Aorta (tissue), 5 donors: Measurements from ENCODE around the gene NCF2. TPM values are rescaled to one million over a fixed set of nuclear protein-coding genes. Genes with fewer than 3 reads are reported as not detected.
"Not testable (repeated sequence)": the region's sequence is repeated elsewhere in the genome, so short reads cannot be mapped to it uniquely, and the experiment has no call there.

ENCODE experiments used
- ATAC-seq: fragments of 200-7000 bp; cut with Tn5 transposase; one replicate; pipeline ENCODE4 v1.9.1; 2022; ENCODE audit warnings: moderate library complexity; ENCODE audit not compliant: low FRiP score
- DNase-seq, 2 donors: peaks; one replicate each; pipeline ENCODE4 v3.0.0-alpha.2; 2020
- H3K27ac ChIP-seq, 2 donors: one replicate each; pipeline ENCODE4 v1.5.1; 2013; ENCODE audit warnings: low read length in 2 of 2, mild to moderate bottlenecking in 2 of 2, moderate library complexity in 2 of 2, control low read depth in 1 of 2, inconsistent platforms in 1 of 2, low read depth in 1 of 2
- H3K27me3 ChIP-seq, 2 donors: one replicate each; pipeline ENCODE4 v1.6.1; 2013; ENCODE audit warnings: control low read depth in 1 of 2, low read length in 1 of 2, mild to moderate bottlenecking in 1 of 2, moderate library complexity in 1 of 2; ENCODE audit not compliant: insufficient read depth in 2 of 2, control insufficient read depth in 1 of 2
- H3K36me3 ChIP-seq, 2 donors: one replicate each; pipeline ENCODE4 v1.6.1; 2013; ENCODE audit warnings: control low read depth in 1 of 2, low read length in 1 of 2, mild to moderate bottlenecking in 1 of 2; ENCODE audit not compliant: insufficient read depth in 2 of 2, control insufficient read depth in 1 of 2
- H3K4me1 ChIP-seq, 2 donors: one replicate each; pipeline ENCODE4 v1.6.1; 2013; ENCODE audit warnings: low read length in 2 of 2, control low read depth in 1 of 2, mild to moderate bottlenecking in 1 of 2, moderate library complexity in 1 of 2; ENCODE audit not compliant: insufficient read depth in 2 of 2, control insufficient read depth in 1 of 2
- H3K4me3 ChIP-seq, 2 donors: one replicate each; pipeline ENCODE4 v1.5.1; 2013; ENCODE audit warnings: low read length in 2 of 2, control low read depth in 1 of 2, mild to moderate bottlenecking in 1 of 2
- H3K9me3 ChIP-seq: one replicate; pipeline ENCODE4 v1.6.1; 2013; ENCODE audit warnings: mild to moderate bottlenecking, low read length; ENCODE audit not compliant: control insufficient read depth
- WGBS, 2 donors: extraction: QIAGEN DNeasy Blood & Tissue Kit; methylation state at CpG; one replicate each; pipeline ENCODE4 v1.1.7; 2013; 5-methylcytosine and 5-hydroxymethylcytosine counted together
- intact Hi-C, 2 donors: fragments of 100-400 bp; cut with DNase I; formaldehyde crosslinking; loops; one replicate each; pipeline versions ENCODE4 v1.14.2 to v1.15.0; 2022
- polyA plus RNA-seq, 2 donors: library from polyadenylated mRNA; stranded (reverse); fragments of 200-250 nt; gene quantifications; one replicate each; pipeline ENCODE4 v1.2.3, GENCODE V29; 2013
- total RNA-seq, 2 donors: library from RNA; stranded (reverse); fragmentation: NEBNext Ultra II Directional; extraction: Animal tissue kit (Norgen Biotek cat#: 25700); gene quantifications; one replicate each; pipeline ENCODE4 v1.2.1, GENCODE V29; 2021
- donor health status: healthy with polysubstance abuse.
- donor health status: Bipolar disorder and iron deficiency.
- donor health status: DM: no; HTN: no; CAD: no.
- donor health status: DM: no; HTN: no; CAD: no.
- donor health status: DM: yes; HTN: yes; CAD: no.

NCF2 gene
- total and polyA plus RNA-seq, 4 donors = 2.2 to 28.0 (median 18.4) TPM

- H3K4me1 ChIP-seq = peaks cover under 1 to 1% of the 10 kb centered on the region in 2 donors
- intact Hi-C loops = loop anchor here in 1 of 2 donors (5.0 kb wide), 1 partner anchor 162 kb away; the partner anchor contains the start of gene SMG7
- peak overlapping the region in 1 of 2 donors; percentile 82 for H3K27ac ChIP-seq
- H3K4me3 ChIP-seq = peak overlapping the region; percentile 60 to 97
- WGBS, 2 donors = 0% methylated on average over 1 of the region's 1 CpG
- ATAC-seq = peak; percentile 47
- H3K36me3 ChIP-seq = peaks cover 0 to under 1% of the 10 kb centered on the region in 2 donors
- H3K27me3 ChIP-seq = no peaks in the 10 kb centered on the region
- no peak for DNase-seq
- no peaks in the 10 kb centered on the region for H3K9me3 ChIP-seq
Observed at GRCh38 chr1:183633676-183634343, 43.6 kb upstream of the NCF2 start.

GRCh38 chr1:183632964-183633363 is 42.7 kb upstream of the NCF2 start:
- no peaks in the 10 kb centered on the region for H3K27me3 ChIP-seq
- WGBS, 2 donors = 7 to 10% methylated on average over 1 of the region's 1 CpG
- peak overlapping the region; percentile 18 to 76 for H3K27ac ChIP-seq
- peaks cover 2 to 6% of the 10 kb centered on the region in 2 donors for H3K4me1 ChIP-seq
- H3K9me3 ChIP-seq = no peaks in the 10 kb centered on the region
- ATAC-seq (no peak), DNase-seq (no peak)
- H3K4me3 ChIP-seq = peak overlapping the region; percentile 60 to 97
- intact Hi-C loops = loop anchor here in 1 of 2 donors (5.0 kb wide), 1 partner anchor 161 kb away; the partner anchor contains the start of gene SMG7
- H3K36me3 ChIP-seq = peaks cover 0 to 4% of the 10 kb centered on the region in 2 donors

- 3 to 4% methylated on average over 2 of the region's 2 CpGs for WGBS, 2 donors
- DNase-seq (no peak), ATAC-seq (no peak)
- peaks cover 2 to 6% of the 10 kb centered on the region in 2 donors for H3K4me1 ChIP-seq
- no peaks in the 10 kb centered on the region for H3K9me3 ChIP-seq
- peak overlapping the region in 1 of 2 donors; percentile 60 for H3K4me3 ChIP-seq
- intact Hi-C loops = loop anchor here in 1 of 2 donors (5.0 kb wide), 1 partner anchor 160 kb away; the partner anchor contains the start of gene SMG7
- peaks cover 0 to 4% of the 10 kb centered on the region in 2 donors for H3K36me3 ChIP-seq
- no peaks in the 10 kb centered on the region for H3K27me3 ChIP-seq
- H3K27ac ChIP-seq = no peak overlapping the region
Observed at GRCh38 chr1:183632114-183632513, 41.9 kb upstream of the NCF2 start.

GRCh38 chr1:183630748-183631147 is 40.5 kb upstream of the NCF2 start:
- Histone ChIP-seq H3K36me3 (peaks cover 0 to 5% of the 10 kb centered on the region in 2 donors), H3K4me3 (peak overlapping the region in 1 of 2 donors; percentile 21), H3K27me3 (no peaks in the 10 kb centered on the region), H3K4me1 (peaks cover 2 to 6% of the 10 kb centered on the region in 2 donors), H3K9me3 (no peaks in the 10 kb centered on the region), H3K27ac (peak overlapping the region in 1 of 2 donors; percentile 20)
- intact Hi-C loops = loop anchor here in 1 of 2 donors (5.0 kb wide), 1 partner anchor 158 kb away; the partner anchor contains the start of gene SMG7
- 2 to 3% methylated on average over 2 of the region's 2 CpGs for WGBS, 2 donors
- no peak for DNase-seq
- ATAC-seq = no peak

GRCh38 chr1:183628537-183628936 is 38.3 kb upstream of the NCF2 start:
- Histone ChIP-seq H3K9me3 (no peaks in the 10 kb centered on the region), H3K4me1 (peaks cover 2 to 6% of the 10 kb centered on the region in 2 donors), H3K27me3 (no peaks in the 10 kb centered on the region), H3K36me3 (peaks cover 0 to 7% of the 10 kb centered on the region in 2 donors), H3K27ac (no peak overlapping the region), H3K4me3 (no peak overlapping the region)
- ATAC-seq = no peak
- no peak for DNase-seq
- intact Hi-C loops = loop anchor here in 1 of 2 donors (5.0 kb wide), 1 partner anchor 601 kb away; no protein-coding TSS in a partner anchor

- H3K36me3 ChIP-seq, H3K9me3 ChIP-seq, H3K4me3 ChIP-seq, H3K4me1 ChIP-seq, H3K27ac ChIP-seq, H3K27me3 ChIP-seq, DNase-seq: not testable (repeated sequence)
- 3 to 5% methylated on average over 3 of the region's 3 CpGs for WGBS, 2 donors
- intact Hi-C loops = loop anchor here in 1 of 2 donors (2.0 to 5.0 kb wide), 2 partner anchors 153 to 599 kb away; partner anchors contain the start of gene SMG7
- ATAC-seq = peak; percentile 52
Observed at GRCh38 chr1:183626236-183626635, 36.0 kb upstream of the NCF2 start.

- intact Hi-C loops = no loop called here
- no peaks in the 10 kb centered on the region for H3K27me3 ChIP-seq
- DNase-seq (no peak), ATAC-seq (peak; percentile 93)
- H3K27ac ChIP-seq = peak overlapping the region in 1 of 2 donors; percentile 36
- peaks cover 0 to 2% of the 10 kb centered on the region in 2 donors for H3K36me3 ChIP-seq
- 44 to 46% methylated on average over 10 of the region's 10 CpGs for WGBS, 2 donors
- H3K4me1 ChIP-seq = peaks cover 0 to 3% of the 10 kb centered on the region in 2 donors
- no peak overlapping the region for H3K4me3 ChIP-seq
- no peaks in the 10 kb centered on the region for H3K9me3 ChIP-seq
Observed at GRCh38 chr1:183622884-183623785, 32.9 kb upstream of the NCF2 start.

- ATAC-seq = no peak
- no peak overlapping the region for H3K27ac ChIP-seq
- H3K4me1 ChIP-seq = peaks cover 0 to 3% of the 10 kb centered on the region in 2 donors
- H3K36me3 ChIP-seq = peaks cover 0 to 2% of the 10 kb centered on the region in 2 donors
- H3K4me3 ChIP-seq = no peak overlapping the region
- DNase-seq = no peak
- intact Hi-C loops = no loop called here
- H3K9me3 ChIP-seq = no peaks in the 10 kb centered on the region
- 74 to 77% methylated on average over 1 of the region's 1 CpG for WGBS, 2 donors
- H3K27me3 ChIP-seq = no peaks in the 10 kb centered on the region
Observed at GRCh38 chr1:183622013-183622412, 31.8 kb upstream of the NCF2 start.
